HG03442 (cell line): Measurements from ENCODE around the gene ROCK2.
A peak's percentile ranks its signal among the peaks of the same experiment; 100 is the strongest.
"Not testable (repeated sequence)": the region's sequence is repeated elsewhere in the genome, so short reads cannot be mapped to it uniquely, and the experiment has no call there.

Experiments used
- ATAC-seq: cut with Tn5 transposase; IDR thresholded peaks from one replicate; pipeline ENCODE4 v1.9.1; 2021; ENCODE audit warnings: mild to moderate bottlenecking, moderate library complexity; ENCODE audit not compliant: unreplicated experiment

ROCK2 gene

DNA sequence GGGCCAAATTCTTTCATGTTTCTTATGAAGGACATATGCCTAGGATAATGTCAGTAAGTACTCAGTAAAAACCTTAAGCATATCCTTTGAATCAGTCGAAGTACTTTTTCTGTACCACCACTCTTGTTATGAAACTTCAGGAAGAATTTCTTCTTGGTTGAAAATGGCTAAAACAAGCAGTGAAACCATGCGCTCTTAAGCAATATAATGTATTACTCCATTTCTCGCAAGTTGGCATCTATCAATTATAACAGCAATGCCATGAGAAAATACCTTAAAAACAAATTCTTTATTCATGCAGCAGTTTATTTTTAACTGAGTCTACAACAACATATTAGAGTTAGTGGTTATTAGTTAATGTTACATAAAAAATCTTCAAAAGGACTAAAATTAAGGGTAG is 148.2 kb downstream of the ROCK2 start:
- ATAC-seq, result no peak

DNA sequence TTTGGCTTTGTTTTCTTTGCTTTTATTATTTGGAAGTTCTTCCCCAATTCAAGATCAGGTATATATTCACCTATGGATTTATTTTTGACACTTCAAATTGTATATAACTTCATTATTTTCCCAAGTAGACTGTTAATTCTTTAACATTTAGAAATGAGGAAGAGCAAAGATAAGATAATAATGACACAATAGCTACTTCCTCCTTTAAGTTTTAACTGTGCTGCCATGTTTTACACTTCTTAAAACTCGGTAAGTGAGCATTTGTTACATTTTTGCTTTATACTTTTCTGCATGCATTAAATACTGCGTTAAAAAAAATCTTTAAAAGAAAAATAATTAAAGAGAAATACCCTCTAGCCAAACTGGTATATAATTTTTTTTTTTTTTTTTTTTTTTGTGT is 156.7 kb downstream of the ROCK2 start:
- ATAC-seq, result no peak

DNA sequence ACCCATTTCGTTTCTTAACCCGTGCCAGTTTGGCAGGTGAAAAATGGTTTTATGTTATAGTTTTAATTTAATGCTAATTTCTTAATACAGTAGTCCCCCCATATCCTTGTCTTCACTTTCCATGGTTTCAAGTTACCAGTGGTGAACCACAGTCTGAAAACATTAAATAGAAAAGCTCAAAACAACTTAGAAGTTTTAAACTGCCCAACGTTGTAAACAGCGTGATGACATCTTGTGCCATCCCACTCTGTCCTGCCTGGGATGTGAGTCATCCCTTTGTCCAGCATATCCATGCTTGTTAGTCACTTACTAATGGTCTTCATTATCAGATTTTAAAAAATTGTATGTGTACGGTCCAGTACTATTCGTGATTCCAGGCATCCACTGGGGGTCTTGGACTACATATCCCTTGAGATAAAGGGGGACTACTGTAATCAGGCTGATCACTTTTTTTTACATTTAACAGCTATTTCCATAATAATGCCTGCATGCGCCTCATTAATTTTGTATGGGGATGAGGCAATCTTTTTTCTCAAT is 157.3 kb downstream of the ROCK2 start:
- no peak for ATAC-seq

DNA sequence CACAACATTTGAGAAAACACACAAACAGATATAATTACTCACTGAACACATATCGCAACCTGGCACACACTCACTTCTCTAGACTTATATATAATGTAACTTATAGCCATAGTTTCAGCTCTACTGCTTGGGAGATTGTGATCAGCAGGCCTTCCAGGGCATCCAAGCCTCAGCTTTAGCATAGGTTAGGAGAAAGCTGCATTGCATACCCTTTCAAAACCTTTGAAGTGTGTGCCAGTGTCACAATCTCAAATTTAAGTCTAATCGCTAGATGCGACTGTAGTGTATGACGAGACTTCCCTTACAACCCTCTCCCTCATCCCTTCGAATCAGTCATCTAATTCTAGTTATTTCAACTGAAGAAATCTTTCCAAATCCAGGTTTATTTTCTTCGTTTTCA is 158.3 kb downstream of the ROCK2 start:
- ATAC-seq, result no peak

DNA sequence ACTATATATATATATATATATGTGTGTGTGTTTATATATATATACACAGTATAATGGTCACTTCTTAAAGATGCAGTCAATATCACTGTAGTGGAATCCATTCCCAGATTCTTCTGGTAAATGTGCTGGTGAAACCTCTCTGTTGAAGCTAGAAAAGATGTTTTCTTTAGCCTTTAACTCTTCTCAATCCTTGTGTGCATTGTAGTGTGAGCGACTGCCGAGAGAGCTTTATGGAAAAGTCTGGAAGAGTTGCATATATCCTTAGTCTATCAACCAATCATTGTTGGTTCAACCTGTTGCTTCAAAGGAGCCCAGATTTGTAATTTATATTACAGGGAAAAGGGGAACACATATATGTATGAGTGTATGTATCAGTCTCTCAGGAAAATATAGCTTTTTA is 161.5 kb downstream of the ROCK2 start:
- ATAC-seq, result no peak

DNA sequence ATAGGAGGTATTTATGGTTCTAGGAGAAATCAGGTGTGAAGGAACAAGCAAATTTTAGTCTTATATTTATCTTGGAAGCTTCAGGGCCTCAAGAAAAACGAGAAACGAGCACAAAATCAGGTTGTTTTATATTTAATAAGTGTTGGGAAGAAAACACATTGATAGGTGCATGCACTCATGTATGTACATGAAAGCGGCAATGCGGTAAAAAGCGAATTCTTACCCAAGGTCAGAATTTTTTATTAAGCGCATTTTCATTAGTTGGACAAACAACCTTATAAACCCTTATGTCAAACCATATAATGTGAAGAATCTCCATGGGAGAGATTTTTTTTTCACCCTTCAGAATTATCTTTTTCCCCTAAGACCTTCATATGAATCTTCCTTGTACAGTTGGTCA is 163.8 kb downstream of the ROCK2 start:
- ATAC-seq, result no peak

DNA sequence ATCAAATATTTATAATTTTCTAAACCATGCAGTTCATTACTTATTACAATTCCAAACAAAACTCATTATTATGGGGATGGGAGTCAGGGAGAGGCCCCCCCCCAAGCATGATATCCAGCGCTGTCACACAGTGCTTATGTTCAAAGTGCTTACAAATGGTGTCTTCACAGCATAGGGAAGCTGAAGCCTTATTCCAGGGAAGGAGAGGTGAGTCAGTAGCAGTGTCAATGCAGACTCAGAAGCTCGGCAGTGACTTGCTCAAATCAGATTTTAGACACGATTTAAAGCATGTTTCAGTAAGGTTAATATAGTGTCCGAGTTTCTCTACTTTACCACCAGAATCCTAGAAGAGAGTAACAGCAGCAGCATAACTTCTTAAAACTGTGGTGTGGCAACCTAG is 164.5 kb downstream of the ROCK2 start:
- ATAC-seq, result no peak

DNA sequence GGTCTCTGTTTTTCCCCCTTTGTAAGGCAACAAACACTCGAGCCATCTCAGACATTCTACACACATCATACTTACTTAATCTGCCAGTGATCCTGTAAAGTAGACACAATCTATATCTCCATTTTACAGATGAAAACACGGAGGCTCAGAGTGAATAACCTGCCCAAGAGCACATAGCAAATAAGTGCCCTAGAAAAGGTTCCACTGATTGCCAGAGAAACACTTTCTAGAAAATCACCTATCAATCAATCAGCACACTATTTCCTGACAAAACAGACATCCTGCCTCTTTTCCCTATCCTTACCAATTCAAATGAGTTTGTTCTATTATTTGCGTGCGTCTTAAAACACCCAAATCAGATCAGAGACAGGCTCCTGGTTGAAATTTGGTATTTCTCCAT is 165.2 kb downstream of the ROCK2 start:
- ATAC-seq, result no peak

DNA sequence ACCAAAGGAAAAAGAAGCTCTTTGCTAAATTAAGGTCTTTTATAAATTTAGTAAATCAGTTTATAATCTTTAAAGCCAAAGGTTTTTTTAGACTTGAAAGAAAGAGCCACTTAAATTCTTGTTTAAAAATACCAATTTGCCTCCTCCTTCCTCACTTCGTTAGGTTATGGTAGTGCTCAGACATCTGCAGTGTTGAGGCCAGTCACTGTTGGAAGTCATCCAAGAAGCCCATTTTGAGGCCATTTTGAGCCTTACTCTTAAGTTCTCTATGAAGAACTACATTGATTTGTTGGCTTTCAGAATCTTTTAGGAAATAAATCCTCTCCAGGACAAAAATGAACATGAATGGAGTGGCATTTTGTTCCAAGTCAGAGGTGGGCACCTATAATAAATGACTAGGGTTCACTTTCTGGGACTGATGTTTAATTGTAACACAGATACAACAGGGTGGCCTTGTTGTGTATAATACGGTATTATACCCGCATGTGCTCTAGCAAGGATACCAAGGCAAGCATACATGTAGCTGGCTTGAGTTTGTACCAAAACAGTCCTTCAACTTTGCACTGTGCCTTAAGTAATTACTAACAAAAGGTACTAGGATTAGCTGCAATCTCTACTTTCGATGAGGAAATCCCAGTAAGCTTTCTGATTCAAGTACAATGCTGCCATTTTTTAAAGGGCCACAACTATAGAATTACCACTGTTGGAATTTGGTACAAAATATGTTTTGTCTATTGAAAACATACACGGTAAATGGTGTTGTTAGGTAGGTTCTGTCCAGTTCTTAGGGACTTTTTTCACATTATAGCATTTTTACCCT is 166.4 kb downstream of the ROCK2 start:
- ATAC-seq, result no peak

DNA sequence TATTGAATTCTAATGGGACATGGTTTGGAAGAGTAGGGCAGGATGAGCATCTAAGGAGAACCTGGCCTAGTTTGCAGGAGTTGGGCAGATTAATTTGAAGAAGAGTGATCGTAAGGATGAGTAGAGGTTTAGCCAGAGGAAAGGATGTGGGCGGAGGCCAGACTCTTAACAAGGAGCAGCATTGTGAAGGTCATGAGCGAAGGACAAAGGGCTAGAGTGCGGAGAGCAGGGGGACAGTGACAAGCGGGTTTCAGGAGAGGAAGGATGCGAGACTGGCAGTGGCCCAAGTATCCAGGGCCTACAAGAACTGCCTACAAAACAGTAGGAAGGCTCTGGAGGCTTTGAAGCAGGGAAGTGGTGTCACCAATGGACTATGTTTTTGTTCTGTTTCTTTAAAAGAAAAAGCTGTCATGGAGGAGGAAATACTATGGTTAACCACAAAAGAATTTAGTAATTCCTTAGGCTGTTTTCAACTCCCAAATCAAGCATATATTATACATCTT is 169.1 kb downstream of the ROCK2 start:
- no peak for ATAC-seq

DNA sequence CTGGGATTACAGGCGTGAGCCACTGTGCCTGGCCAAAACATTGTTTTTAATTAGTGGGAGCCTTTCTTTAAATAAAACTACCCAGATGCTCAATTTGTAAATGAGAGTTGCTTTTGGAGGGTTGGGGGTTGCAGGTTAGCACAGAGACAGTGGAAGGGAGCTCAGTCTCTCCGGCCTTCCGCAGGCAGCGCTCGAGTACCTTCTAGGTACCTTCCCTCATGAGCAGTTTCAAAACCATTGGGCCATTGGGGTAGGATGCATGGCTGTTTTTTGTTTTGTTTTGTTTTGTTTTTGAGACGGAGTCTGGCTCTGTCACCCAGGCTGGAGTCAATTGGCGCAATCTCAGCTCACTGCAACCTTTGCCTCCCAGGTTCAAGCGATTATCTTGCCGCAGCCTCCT is 170.2 kb downstream of the ROCK2 start:
- ATAC-seq, result no peak

DNA sequence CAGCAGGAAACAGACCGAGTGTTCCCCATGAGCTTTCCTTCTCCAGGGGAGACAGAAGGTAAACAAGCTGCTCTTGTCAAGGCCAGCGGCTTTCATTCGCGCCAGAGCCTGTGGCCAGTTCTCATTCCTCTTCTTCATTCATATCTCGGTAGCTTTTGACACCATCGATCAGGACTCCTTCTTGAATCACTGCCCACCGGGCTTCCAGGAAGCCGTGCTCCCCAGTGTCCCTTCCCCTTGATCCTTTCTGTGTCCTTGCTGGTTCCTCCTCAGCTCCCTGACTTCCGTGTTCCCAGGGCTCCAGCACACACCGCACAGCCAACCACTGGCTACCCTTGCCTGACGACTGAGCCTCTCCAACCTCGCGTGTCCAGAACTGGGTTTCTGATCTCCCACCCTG is 175.1 kb downstream of the ROCK2 start:
- ATAC-seq, result no peak

DNA sequence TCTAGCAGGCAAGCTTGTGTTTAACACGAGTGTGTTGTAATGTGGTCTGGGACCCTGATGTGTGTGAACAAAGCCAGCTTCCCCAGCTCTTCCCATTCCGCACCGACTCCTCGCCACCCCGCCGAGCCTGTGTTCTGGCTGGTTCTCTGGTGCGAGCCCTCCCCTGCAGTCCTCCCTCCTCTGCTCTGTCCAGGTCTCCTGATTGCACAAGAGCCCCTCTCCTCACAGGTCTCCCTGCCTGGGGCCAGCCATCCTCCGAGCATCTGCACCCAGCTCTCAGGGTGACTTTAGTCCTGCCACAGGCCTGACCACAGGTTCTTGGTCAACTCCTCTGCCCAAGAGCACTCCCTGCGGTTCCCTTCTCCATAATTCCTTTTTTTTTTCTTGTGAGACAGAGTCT is 175.9 kb downstream of the ROCK2 start:
- ATAC-seq, result no peak

DNA sequence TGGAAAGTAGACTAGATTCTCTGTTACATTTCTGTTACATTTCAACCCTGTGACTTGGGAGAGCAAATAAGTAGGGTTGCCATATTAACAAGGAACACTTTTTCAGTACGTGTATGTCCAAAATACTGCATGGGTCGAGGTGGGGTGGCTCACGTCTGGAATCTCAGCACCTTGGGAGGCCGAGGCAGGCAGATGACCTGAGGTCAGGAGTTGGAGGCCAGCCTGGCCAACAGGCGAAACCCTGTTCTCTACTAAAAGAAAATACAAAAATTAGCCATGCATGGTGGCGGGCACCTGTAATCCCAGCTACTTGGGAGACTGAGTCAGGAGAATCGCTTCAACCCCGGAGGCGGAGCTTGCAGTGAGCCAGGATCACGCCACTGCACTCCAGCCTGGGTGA is 178.0 kb downstream of the ROCK2 start:
- no peak for ATAC-seq

DNA sequence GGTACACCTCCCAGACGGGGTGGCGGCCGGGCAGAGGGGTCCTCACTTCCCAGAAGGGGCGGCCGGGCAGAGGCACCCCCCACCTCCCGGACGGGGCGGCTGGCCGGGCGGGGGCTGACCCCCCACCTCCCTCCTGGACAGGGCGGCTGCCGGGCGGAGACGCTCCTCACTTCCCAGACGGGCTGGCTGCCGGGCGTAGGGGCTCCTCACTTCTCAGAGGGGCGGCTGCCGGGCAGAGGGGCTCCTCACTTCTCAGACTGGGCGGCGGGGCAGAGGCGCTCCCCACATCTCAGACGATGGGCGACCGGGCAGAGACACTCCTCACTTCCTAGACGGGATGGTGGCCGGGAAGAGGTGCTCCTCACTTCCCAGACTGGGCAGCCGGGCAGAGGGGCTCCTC is 179.4 kb downstream of the ROCK2 start:
- ATAC-seq, result not testable (repeated sequence)

DNA sequence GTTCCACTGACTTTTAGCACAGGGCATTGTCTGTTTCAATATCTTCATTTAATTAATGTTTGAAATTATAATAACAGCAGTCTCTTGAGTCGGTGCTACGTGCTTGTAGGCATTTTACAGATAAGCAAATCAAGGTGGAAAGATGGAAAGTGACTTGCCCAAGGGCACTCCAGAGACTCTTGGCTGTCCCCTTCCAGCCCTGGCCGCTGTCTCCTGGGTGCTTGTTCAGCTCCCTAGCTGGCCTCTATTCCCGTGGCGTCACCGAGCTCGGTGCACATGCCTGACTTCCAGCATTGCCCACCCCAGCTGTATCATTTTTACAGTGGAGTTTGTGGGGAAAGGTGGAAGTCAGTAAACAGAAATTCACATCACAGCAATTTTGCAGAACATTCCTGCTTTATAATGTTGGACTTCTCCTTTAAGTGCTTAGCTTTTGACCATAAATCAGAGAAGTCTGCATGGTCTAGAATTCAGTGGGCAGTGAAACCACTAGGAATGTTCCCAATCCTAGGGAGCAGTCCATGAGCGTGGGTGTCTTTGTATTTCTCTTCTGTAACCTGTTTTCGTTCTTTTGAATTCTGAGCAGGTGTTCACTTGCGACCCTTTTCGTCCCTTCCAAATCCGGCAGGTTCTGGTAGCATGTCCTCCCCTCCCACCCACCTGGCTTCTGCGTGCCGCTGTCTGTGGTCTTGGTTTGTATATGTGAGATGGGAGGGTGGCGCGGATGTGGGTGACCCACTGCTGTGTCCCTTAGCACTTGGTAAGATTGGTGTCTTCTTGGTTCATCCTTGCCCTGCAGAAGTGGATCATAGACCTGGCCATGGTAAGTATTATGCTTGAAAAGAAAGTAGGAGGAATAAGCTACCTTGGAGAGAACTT is 180.8 kb downstream of the ROCK2 start:
- ATAC-seq, result no peak

DNA sequence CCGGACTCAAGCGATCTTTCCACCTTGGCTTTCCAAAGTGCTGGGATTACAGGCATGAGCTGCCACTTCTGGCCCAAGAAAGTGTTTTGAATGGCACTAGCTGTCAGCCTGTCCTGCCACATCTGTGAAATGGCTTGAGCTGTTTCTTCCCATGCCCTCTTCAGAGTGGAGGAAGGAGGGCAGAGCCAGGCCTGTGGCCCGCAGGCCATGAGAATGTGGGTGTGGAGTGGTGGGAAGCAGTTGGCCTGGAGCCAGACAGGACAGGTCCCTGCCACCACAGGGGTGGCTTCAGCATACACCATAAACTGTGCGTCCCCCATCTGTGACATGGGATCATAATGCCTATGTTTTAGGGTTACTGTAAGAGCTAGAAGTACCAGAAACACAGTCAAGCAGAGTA is 182.7 kb downstream of the ROCK2 start:
- ATAC-seq, result no peak

DNA sequence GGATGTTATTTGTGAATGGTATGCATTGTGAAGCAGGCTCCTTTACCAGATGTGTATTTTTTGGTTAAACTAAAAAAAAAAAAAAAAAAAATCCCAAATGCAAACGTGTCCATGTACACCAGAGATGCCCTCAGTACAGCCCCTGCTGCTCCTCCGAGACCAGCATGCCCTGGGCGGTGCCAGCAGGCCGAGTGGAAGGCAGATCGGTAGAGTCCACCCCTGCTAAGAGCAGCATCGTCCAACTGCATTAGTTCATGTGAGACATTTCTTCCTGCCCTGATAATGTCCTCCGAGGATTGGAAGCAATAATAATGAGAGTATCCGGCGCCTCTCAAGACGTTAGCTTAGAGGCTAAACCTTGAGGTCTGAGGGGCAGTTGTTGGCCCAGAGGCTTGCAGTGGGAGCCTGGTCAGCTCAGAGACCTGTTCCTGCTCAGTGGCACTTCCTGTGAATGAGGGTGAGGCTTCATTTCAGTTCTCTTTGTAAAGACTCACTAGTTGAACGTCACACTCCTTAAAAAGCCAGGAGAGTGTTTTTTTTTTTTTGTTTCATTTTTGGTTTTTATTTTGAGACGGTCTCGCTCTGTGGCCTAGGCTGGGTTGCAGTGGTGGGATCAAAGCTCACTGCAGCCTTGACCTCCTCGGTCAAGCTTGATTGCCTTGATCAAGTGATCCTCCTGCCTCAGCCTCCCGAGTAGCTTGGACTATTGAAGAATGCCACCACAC is 183.5 kb downstream of the ROCK2 start:
- peak; percentile 70 for ATAC-seq

DNA sequence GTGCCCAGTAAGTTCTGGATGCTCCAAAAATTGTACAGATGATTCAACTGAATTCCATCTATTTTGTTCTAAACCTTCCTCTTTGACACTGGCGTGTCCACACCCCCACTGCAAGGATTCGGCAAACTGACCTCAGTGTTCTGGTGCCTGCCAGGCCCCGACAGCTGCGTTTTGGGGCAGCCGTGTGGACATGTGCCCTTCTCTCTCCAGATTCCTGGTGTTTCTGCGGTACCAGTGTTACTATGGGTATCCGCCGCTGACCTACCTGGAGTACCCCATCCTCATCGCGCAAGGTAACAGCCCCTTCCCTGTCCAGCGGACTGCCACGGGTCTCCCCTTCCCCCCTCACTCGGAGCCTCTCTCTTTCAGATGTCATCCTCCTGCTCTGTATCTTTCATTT is 184.2 kb downstream of the ROCK2 start:
- no peak for ATAC-seq

DNA sequence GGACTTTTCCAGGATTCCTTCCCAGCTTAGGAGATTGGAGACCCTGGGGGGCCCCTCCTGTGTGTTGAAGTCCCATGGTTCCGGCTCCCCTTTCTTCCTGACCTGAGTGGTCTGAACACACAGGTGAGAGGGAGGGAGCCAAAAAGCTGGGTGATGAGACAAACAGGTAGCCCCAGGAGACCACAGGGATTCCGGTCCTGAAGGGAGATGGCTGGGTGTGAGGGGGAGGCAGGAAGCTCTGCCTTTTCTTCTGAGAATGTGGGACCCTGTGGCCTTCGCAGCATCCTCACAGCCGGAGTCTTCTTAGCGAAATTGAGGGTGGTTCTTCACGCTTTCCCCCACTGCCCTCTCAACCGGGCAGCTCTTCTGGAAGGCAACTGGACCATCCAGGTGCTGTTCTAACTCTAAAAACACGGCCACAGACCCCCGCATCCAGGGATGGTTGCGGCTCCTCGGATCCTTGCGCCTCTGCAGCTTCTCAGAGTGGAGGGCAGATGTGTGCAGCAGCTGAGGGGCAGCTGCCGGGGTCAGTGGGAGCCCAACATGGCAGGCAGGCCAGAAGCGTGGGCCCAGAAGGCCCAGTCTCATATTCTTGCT is 184.8 kb downstream of the ROCK2 start:
- ATAC-seq, result no peak
